NCI-H526 (cell line): ENCODE results near the gene KLF12.

Experiments
- DNase-seq, 2 experiments: peaks; one replicate each; lab custom pipeline; 2025; lab: John Stamatoyannopoulos, UW

KLF12 gene

GRCh38 chr13:74135326-74136083, 1.3 kb upstream of the KLF12 start:
- peak; percentile 74 to 92 for DNase-seq

- DNase-seq: peak; percentile 69 to 91
Measured at GRCh38 chr13:74134777-74135325, 647 bp upstream of the KLF12 start.

GRCh38 chr13:74133657-74134201, 475 bp downstream of the KLF12 start:
- peak; percentile 91 to 95 for DNase-seq

- peak; percentile 69 to 86 for DNase-seq
Measured at GRCh38 chr13:74132776-74133656, 1.2 kb downstream of the KLF12 start.

GRCh38 chr13:74132152-74132775, 1.9 kb downstream of the KLF12 start:
- peak; percentile 69 to 76 for DNase-seq

- DNase-seq: no peak
Measured at GRCh38 chr13:74131227-74131626, 3.0 kb downstream of the KLF12 start.

- DNase-seq: no peak
Measured at GRCh38 chr13:74129500-74130191, 4.6 kb downstream of the KLF12 start.

GRCh38 chr13:74128156-74128767, 5.9 kb downstream of the KLF12 start:
- no peak for DNase-seq

GRCh38 chr13:74118328-74118727, 15.9 kb downstream of the KLF12 start:
- DNase-seq: no peak

- no peak for DNase-seq
Measured at GRCh38 chr13:74117207-74117705, 16.9 kb downstream of the KLF12 start.

- no peak for DNase-seq
Measured at GRCh38 chr13:74115133-74115532, 19.1 kb downstream of the KLF12 start.

- DNase-seq: no peak
Measured at GRCh38 chr13:74114641-74115040, 19.6 kb downstream of the KLF12 start.

GRCh38 chr13:74114202-74114601, 20.0 kb downstream of the KLF12 start:
- no peak for DNase-seq

GRCh38 chr13:74111901-74112824, 22.0 kb downstream of the KLF12 start:
- DNase-seq: no peak

GRCh38 chr13:74111399-74111798, 22.8 kb downstream of the KLF12 start:
- no peak for DNase-seq

GRCh38 chr13:74110053-74110452, 24.2 kb downstream of the KLF12 start:
- DNase-seq: no peak

- DNase-seq: no peak
Measured at GRCh38 chr13:74107598-74107997, 26.6 kb downstream of the KLF12 start.

GRCh38 chr13:74105871-74106270, 28.3 kb downstream of the KLF12 start:
- DNase-seq: no peak

GRCh38 chr13:74104661-74105275, 29.4 kb downstream of the KLF12 start:
- DNase-seq: no peak
